SK-N-SH (cell line): ENCODE measurements around the gene EXOSC2. TPM values are rescaled to one million over a fixed set of nuclear protein-coding genes. Genes with fewer than 3 reads are reported as not detected.
A peak's percentile ranks its signal among the peaks of the same experiment; 100 is the strongest.

Experiments
- CTCF ChIA-PET: fragments of 300-600, 350-600 bp; formaldehyde crosslinking; extraction: SDS; loops from one replicate; lab custom pipeline; 2021; lab: Yijun Ruan, JAX
- POLR2A ChIA-PET: fragments of 350-600 bp; sonication (Branson Sonifier 250); formaldehyde crosslinking; extraction: SDS; loops from one replicate; lab custom pipeline; 2020; ENCODE audit warnings: antibody characterized with exemption, inconsistent platforms; lab: Yijun Ruan, JAX
- DNase-seq: peaks from one replicate; pipeline ENCODE4 v3.0.0; 2012
- H2AFZ ChIP-seq: fragments of 200-600 bp; sonication (generic); 2 replicates; pipeline ENCODE4 v1.8.1; 2016; ENCODE audit warnings: antibody characterized with exemption, mild to moderate bottlenecking, low read depth
- H3F3A ChIP-seq: fragments of 200-600 bp; sonication (generic); replicated peaks from 2 replicates; pipeline ENCODE3; 2016; ENCODE audit warnings: antibody characterized with exemption, mild to moderate bottlenecking; ENCODE audit not compliant: insufficient read depth
- H3K27ac ChIP-seq, 2 experiments: fragments of 200-500 bp in 1 of 2; fragments of 200-600 bp in 1 of 2; sonication (Bioruptor generic) in 1 of 2; sonication (generic), shearing (Covaris generic) in 1 of 2; 2 replicates each; pipeline versions ENCODE4 v1.5.1 to v1.6.1; 2014 to 2016; ENCODE audit warnings: low read depth in 2 of 2, inconsistent platforms in 1 of 2, low read length in 1 of 2, mild to moderate bottlenecking in 1 of 2, mixed read lengths in 1 of 2
- H3K27me3 ChIP-seq: fragments of 200-600 bp; sonication (generic), shearing (Covaris generic); 2 replicates; pipeline ENCODE4 v1.6.1; 2016; ENCODE audit warnings: mixed run types; ENCODE audit not compliant: insufficient read depth
- H3K36me3 ChIP-seq, 2 experiments: fragments of 200-500 bp in 1 of 2; fragments of 200-600 bp in 1 of 2; sonication (Bioruptor generic) in 1 of 2; sonication (generic) in 1 of 2; replicated peaks in 1 of 2; 2 replicates each; pipeline versions ENCODE3 to v1.5.1; 2014 to 2016; ENCODE audit warnings: low read length in 1 of 2, mild to moderate bottlenecking in 1 of 2; ENCODE audit not compliant: insufficient read depth in 2 of 2, control insufficient read depth in 1 of 2
- H3K4me1 ChIP-seq, 2 experiments: fragments of 200-500 bp in 1 of 2; fragments of 200-600 bp in 1 of 2; sonication (Bioruptor generic) in 1 of 2; sonication (generic), shearing (Covaris generic) in 1 of 2; 2 replicates each; pipeline versions ENCODE4 v1.5.1 to v1.6.1; 2014 to 2016; ENCODE audit warnings: low read depth in 1 of 2, low read length in 1 of 2, mixed run types in 1 of 2; ENCODE audit not compliant: insufficient read depth in 2 of 2, control insufficient read depth in 1 of 2
- H3K4me2 ChIP-seq: fragments of 200-600 bp; sonication (generic), shearing (Covaris generic); 2 replicates; pipeline ENCODE4 v1.6.1; 2017; ENCODE audit warnings: mixed run types
- H3K4me3 ChIP-seq, 2 experiments: fragments of 200-500 bp in 1 of 2; fragments of 200-600 bp in 1 of 2; sonication (Bioruptor generic) in 1 of 2; sonication (generic), shearing (Covaris generic) in 1 of 2; 2 replicates each; pipeline versions ENCODE4 v1.5.1 to v1.8.1; 2014 to 2016; ENCODE audit warnings: low read depth in 2 of 2, inconsistent platforms in 1 of 2, low read length in 1 of 2, mild to moderate bottlenecking in 1 of 2, mixed read lengths in 1 of 2, moderate library complexity in 1 of 2
- H3K79me2 ChIP-seq: fragments of 200-600 bp; sonication (generic); 2 replicates; pipeline ENCODE4 v1.8.1; 2017; ENCODE audit warnings: mild to moderate bottlenecking; ENCODE audit not compliant: insufficient read depth
- H3K9ac ChIP-seq: fragments of 200-600 bp; sonication (generic); 2 replicates; pipeline ENCODE4 v1.6.1; 2017; ENCODE audit warnings: mixed run types
- H3K9me2 ChIP-seq: fragments of 200-600 bp; sonication (generic); 2 replicates; pipeline ENCODE4 v1.6.1; 2017; ENCODE audit warnings: mixed run types
- H3K9me3 ChIP-seq: fragments of 200-600 bp; sonication (generic); 2 replicates; pipeline ENCODE4 v1.6.1; 2017; ENCODE audit warnings: mixed run types, mild to moderate bottlenecking, moderate library complexity
- H4K20me1 ChIP-seq: fragments of 200-600 bp; sonication (generic); 2 replicates; pipeline ENCODE4 v1.6.1; 2017; ENCODE audit warnings: mild to moderate bottlenecking, mixed run types; ENCODE audit not compliant: insufficient read depth
- CTCF ChIP-seq: fragments of 200-600 bp; sonication (generic); IDR thresholded peaks from 2 replicates; pipeline ENCODE4 v1.6.1; 2017; ENCODE audit warnings: antibody characterized with exemption, mild to moderate bottlenecking, moderate library complexity
- EZH2phosphoT487 ChIP-seq: fragments of 200-600 bp; sonication (generic); IDR thresholded peaks from 2 replicates; pipeline ENCODE4 v1.6.1; 2017; ENCODE audit warnings: low read depth, mixed run types, mild to moderate bottlenecking, antibody characterized with exemption, moderate library complexity, borderline replicate concordance
- FOSL2 ChIP-seq: IDR thresholded peaks from 2 replicates; pipeline ENCODE4 v1.4.0; 2012; ENCODE audit warnings: low read depth, mild to moderate bottlenecking, moderate library complexity, borderline replicate concordance
- FOXJ3 ChIP-seq: sonication (generic); formaldehyde crosslinking; IDR thresholded peaks from 2 replicates; pipeline ENCODE4 v1.5.1; 2020; ENCODE audit warnings: mild to moderate bottlenecking, missing genetic modification reagents
- GABPA ChIP-seq: IDR thresholded peaks from 2 replicates; pipeline ENCODE4 v1.4.0; 2012; ENCODE audit warnings: low read depth, mild to moderate bottlenecking
- GATA2 ChIP-seq: sonication (generic); formaldehyde crosslinking; IDR thresholded peaks from 2 replicates; pipeline ENCODE4 v1.5.0; 2020; ENCODE audit warnings: mild to moderate bottlenecking, missing genetic modification reagents
- JUND ChIP-seq: IDR thresholded peaks from 2 replicates; pipeline ENCODE4 v1.4.0; 2012
- MAX ChIP-seq: IDR thresholded peaks from 2 replicates; pipeline ENCODE4 v1.4.0; 2012; ENCODE audit warnings: low read depth
- MEF2A ChIP-seq: IDR thresholded peaks from 2 replicates; pipeline ENCODE4 v1.4.0; 2012; ENCODE audit warnings: low read depth, borderline replicate concordance
- MXI1 ChIP-seq: IDR thresholded peaks from 2 replicates; pipeline ENCODE4 v1.6.1; 2012; ENCODE audit warnings: mild to moderate bottlenecking, low read depth, low read length, improper control_type of control experiment
- NFIC ChIP-seq: IDR thresholded peaks from 2 replicates; pipeline ENCODE4 v1.4.0; 2012; ENCODE audit warnings: borderline replicate concordance
- POLR2AphosphoS5 ChIP-seq: IDR thresholded peaks from 2 replicates; pipeline ENCODE4 v1.6.1; 2012; ENCODE audit warnings: low read depth, low read length
- RAD21 ChIP-seq: IDR thresholded peaks from 2 replicates; pipeline ENCODE4 v1.6.1; 2012; ENCODE audit warnings: mild to moderate bottlenecking, low read length
- RCOR1 ChIP-seq: fragments of 150-350 bp; IDR thresholded peaks from 2 replicates; pipeline ENCODE4 v1.6.1; 2017; ENCODE audit warnings: antibody characterized with exemption, low read length
- REST ChIP-seq: IDR thresholded peaks from 2 replicates; pipeline ENCODE4 v1.6.1; 2012; ENCODE audit warnings: mild to moderate bottlenecking, low read depth, low read length, moderate library complexity
- SIN3A ChIP-seq: IDR thresholded peaks from 2 replicates; pipeline ENCODE4 v1.6.1; 2012; ENCODE audit warnings: low read depth, mild to moderate bottlenecking, low read length, moderate library complexity, borderline replicate concordance
- USF1 ChIP-seq: IDR thresholded peaks from 2 replicates; pipeline ENCODE4 v1.4.0; 2012; ENCODE audit warnings: low read depth, borderline replicate concordance
- YY1 ChIP-seq: IDR thresholded peaks from 2 replicates; pipeline ENCODE4 v1.4.0; 2012; ENCODE audit warnings: low read depth, mild to moderate bottlenecking
- WGBS: methylation state at CpG from one replicate; pipeline ENCODE4 v1.1.6; 2017; ENCODE audit warnings: low lambda C conversion rate; 5-methylcytosine and 5-hydroxymethylcytosine counted together
- polyA plus RNA-seq, 3 experiments: library from polyadenylated mRNA; depleted of rRNA; stranded (reverse); fragments of >200 nt; gene quantifications; 2 replicates each; pipeline ENCODE4 v1.2.3, GENCODE V29; 2012

The EXOSC2 gene
- polyA plus RNA-seq, 1 of the 3 experiments (the other 2 are of a cell fraction), result 28.7 TPM

GRCh38 chr9:130711469-130711868 is 17.9 kb downstream of the EXOSC2 start:
- no peak for TF ChIP-seq FOSL2
- no peak for TF ChIP-seq MEF2A
- TF ChIP-seq FOXJ3 (CRISPR knock-in tag), result no peak
- no peak for TF ChIP-seq JUND
- no peak for TF ChIP-seq CTCF
- TF ChIP-seq EZH2phosphoT487, result no peak
- CTCF ChIA-PET, result interaction anchor here (6.3 to 11.9 kb wide), 2 partner anchors 14 to 155 kb away, joined by 58 to 177 read pairs; partner anchors contain the start of gene EXOSC2
- no peak for DNase-seq
- peaks cover 19% of the 10 kb centered on the region for H3F3A ChIP-seq
- H4K20me1 ChIP-seq, result peaks cover 20% of the 10 kb centered on the region
- H3K36me3 ChIP-seq, result no peaks in the 10 kb centered on the region
- H3K27me3 ChIP-seq, result no peaks in the 10 kb centered on the region
- peaks cover 0 to 9% of the 10 kb centered on the region in 2 experiments; a peak in 2 of 4 replicates for H3K4me1 ChIP-seq
- H3K9me2 ChIP-seq, result no peaks in the 10 kb centered on the region
- H3K9ac ChIP-seq, result no peak overlapping the region
- H3K9me3 ChIP-seq, result no peaks in the 10 kb centered on the region
- no peak overlapping the region for H2AFZ ChIP-seq
- H3K4me3 ChIP-seq, result no peak overlapping the region
- no peak overlapping the region for H3K27ac ChIP-seq
- H3K79me2 ChIP-seq, result peaks cover 35% of the 10 kb centered on the region
- POLR2A ChIA-PET, result no interaction called here
- no peak overlapping the region for H3K4me2 ChIP-seq
- WGBS, result 92% methylated on average over 8 of the region's 8 CpGs

- ChIA-PET CTCF (interaction anchor here (0.7 to 2.4 kb wide), 10 partner anchors 11 to 286 kb away, joined by 3 to 17 read pairs (median 4); no protein-coding TSS in a partner anchor), POLR2A (interaction anchor here (1.1 kb wide), 1 partner anchor 20 kb away, joined by 4 read pairs; no protein-coding TSS in a partner anchor)
- peak overlapping the region; percentile 95 for H3K9ac ChIP-seq
- H4K20me1 ChIP-seq, result peaks cover 22% of the 10 kb centered on the region
- no peaks in the 10 kb centered on the region for H3K9me3 ChIP-seq
- peaks cover 0 to 9% of the 10 kb centered on the region in 2 experiments; a peak in 2 of 4 replicates for H3K4me1 ChIP-seq
- H3K9me2 ChIP-seq, result no peaks in the 10 kb centered on the region
- peaks cover 12% of the 10 kb centered on the region for H3F3A ChIP-seq
- no peaks in the 10 kb centered on the region for H3K36me3 ChIP-seq
- H3K27ac ChIP-seq, result peak overlapping the region; percentile 95 to 98
- WGBS, result 0% methylated on average over 29 of the region's 68 CpGs
- peak overlapping the region; percentile 76 to 86 for H3K4me3 ChIP-seq
- peak overlapping the region; percentile 91 for H3K4me2 ChIP-seq
- peak overlapping the region; percentile 95 for H2AFZ ChIP-seq
- peak; percentile 96 for DNase-seq
- H3K27me3 ChIP-seq, result no peaks in the 10 kb centered on the region
- H3K79me2 ChIP-seq, result peaks cover 47% of the 10 kb centered on the region
- TF ChIP-seq MAX (no peak), RAD21 (no peak), NFIC (no peak), FOSL2 (no peak), POLR2AphosphoS5 (peak; percentile 43), JUND (no peak), REST (0 out of 2 replicates have a peak, but pooled peaks have one; percentile 42), RCOR1 (peak; percentile 6; the same call in 1 of the 2 replicates), EZH2phosphoT487 (no peak), MXI1 (peak; percentile 51; the same call in 1 of the 2 replicates), MEF2A (no peak), USF1 (no peak), GATA2 (CRISPR knock-in tag) (no peak), SIN3A (peak; percentile 53; the same call in 1 of the 2 replicates), YY1 (peak; percentile 93), GABPA (peak; percentile 50)
Measured at GRCh38 chr9:130712564-130713285, 19.1 kb downstream of the EXOSC2 start.
